GM18909 (cell line): ENCODE results near the gene RMI2.
"Not testable (repeated sequence)": the region's sequence is repeated elsewhere in the genome, so short reads cannot be mapped to it uniquely, and the experiment has no call there.

Experiments used
- ATAC-seq: cut with Tn5 transposase; IDR thresholded peaks from one replicate; pipeline ENCODE4 v1.9.1; 2021; ENCODE audit warnings: mild to moderate bottlenecking; ENCODE audit not compliant: unreplicated experiment, poor library complexity

RMI2 gene

DNA sequence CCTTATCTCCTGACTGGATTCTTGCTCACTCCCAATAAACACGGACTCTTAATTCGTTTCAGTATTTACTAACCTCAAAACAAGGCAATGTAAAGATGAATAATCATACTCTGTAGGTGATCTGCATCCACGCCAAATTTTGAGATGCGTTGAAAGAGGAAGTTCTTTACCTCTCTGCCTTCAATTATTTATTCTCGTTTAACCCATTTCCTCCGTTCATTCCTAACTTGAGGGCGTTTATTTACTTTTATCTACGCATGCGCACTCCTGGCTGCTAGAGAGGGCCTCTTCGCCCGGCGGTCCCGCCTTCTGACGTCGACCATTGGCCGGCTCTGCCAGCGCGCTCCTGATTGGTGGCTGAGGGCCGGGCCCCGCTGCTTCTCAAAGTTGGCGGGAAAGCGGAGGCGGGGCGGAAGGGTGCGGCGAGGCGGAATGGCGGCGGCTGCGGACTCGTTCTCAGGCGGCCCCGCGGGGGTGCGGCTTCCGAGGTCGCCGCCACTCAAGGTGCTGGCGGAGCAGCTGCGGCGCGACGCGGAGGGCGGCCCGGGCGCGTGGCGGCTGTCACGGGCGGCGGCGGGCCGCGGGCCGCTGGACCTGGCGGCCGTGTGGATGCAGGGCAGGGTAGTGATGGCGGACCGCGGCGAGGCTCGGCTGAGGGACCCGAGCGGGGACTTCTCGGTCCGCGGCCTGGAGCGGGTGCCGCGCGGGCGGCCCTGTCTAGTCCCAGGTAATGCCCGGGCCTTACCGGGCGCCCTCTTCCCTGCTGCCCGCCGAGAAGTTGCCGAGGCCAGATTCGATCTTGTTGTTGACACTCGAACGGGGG, at the start of gene RMI2:
Gene RMI2, plus strand, starts transcription at position 420 of the 823 bp plus-strand sequence. Its CDS starts 13 bp downstream, at position 433.
- peak; percentile 98 for ATAC-seq

DNA sequence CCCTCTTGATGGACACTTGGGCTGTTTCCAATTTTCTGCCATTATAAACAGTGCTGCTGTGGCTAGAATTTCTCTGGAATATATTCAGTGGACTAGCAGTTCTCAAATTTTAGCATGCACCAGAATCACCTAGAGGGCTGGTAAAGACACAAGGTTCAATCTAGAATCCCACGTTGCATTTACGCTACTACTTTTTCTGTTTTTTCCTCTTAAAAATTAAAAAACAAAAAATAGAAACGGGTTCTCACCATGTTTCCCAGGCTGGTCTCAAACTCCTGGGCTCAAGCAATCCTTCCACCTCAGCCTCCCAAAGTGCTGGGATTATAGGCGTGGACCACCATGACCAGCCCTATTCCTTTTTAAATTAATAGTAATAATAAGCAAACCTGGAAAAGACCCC, 49.6 kb upstream of the RMI2 start:
- no peak for ATAC-seq

DNA sequence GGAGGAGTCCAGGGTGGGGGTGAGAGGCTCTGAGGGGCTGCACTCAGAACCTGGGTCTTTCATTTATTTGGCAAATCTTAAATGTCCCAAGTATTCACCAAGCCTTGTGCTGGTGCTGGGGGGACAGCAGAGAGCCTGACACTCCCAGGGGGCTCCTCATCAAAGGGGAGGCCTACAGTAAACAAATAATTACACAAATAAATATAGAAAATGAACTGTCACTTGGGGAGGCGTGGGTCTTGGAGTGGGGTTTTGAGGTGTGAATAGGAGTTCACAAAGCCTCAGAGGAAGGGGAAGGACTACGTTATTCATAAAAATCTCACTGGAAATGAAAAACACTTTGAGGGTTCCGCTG, 48.9 kb upstream of the RMI2 start:
- ATAC-seq, result no peak

DNA sequence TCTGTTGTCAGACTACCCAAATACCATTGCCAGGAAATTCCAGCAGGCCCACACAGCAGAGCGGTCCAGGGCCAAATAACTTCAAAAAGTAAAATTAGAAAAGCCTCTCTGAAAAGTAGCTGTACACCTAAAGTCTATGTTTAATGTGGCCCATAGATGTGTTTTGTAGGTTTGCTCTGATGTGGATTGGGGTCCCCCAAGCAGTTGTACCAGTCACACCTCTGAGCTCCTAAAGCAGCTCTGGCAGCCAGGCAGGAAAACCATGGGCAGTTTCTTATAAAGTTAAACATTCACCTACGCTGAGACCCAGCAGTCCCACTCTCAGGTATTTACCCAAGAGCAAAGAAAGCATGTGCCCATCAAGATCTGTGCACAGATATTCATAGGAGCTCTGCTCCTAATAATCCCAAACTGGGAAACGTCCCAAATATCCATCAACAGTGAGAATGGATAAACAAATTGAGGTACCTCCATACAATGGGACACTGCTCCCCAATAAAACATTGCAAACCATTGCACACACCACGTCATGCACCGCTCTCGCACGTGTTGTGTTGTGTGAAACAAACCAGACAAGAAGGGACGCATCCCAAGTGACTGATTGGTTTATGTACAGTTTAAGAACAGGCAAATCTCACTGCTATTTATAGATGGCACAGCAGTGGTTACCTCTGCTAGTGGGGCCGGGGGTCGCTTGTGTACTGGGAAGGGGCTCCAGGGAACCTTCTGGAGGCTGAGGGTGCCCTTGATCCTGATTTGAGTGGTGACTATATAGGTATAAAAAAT, 48.4 kb upstream of the RMI2 start:
- peak; percentile 16 for ATAC-seq

DNA sequence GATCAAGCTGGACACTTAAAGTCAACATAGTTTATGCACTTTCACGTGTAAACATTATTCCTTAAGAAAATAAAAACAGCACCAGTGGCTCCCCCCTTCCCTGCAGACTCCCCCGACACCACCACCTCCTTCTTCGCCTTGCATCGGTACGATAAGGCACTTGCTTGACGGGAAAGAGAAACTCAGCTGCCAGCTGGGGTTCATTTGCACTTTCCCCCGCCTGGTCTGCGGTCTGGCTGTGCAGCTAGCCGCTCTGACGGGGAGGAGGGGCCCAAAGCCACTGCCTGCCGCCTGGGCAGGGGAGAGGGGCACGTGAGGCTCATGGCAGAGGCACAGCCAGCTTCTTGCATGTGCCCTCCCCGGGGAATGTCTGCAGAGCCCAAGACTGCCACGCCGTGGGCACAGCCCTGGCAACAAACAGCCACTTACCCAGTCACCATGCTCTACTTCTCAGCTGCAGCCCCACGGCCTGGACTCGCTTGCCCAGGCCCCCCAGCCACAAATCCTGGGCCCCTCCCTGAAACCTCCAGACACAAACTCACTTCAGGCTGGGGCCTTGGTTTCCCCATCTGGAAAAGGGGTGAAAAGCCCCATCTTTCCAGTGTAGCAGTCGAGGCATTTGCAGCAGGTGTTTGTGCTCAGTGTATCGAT, 47.6 kb upstream of the RMI2 start:
- peak; percentile 84 for ATAC-seq

DNA sequence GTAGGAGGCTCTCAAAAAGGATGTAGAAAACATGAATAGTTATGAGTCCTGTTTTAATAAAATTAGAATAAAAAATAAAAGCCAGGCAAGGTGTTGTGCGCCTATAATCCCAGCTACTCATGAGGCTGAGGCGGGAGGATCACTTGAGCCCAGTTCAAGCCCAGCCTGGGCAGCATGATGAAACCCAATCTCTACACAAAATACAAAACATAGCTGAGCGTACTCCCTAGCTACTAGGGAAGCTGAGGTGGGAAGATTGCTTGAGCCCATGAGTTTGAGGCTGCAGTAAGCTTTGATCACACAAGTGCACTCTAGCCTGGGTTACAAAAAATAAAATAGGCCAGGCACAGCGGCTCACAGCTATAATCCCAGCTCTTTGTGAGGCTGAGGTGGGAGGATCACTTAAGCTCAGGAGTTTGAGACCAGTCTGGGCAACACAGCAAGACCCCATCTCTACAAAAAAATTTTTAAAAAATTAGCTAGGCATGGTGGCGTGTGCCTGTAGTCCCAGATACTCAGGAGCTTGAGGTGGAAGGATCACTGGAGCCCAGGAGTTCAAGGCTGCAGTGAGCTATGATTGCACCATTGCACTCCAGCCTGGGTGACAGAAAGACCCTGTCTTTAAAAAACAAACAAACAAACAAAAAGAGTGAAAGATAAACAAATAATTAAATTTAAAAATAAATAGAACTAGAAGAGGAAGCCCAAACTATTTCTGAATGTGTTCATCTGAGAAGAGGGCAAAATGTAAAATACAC, 46.9 kb upstream of the RMI2 start:
- no peak for ATAC-seq

DNA sequence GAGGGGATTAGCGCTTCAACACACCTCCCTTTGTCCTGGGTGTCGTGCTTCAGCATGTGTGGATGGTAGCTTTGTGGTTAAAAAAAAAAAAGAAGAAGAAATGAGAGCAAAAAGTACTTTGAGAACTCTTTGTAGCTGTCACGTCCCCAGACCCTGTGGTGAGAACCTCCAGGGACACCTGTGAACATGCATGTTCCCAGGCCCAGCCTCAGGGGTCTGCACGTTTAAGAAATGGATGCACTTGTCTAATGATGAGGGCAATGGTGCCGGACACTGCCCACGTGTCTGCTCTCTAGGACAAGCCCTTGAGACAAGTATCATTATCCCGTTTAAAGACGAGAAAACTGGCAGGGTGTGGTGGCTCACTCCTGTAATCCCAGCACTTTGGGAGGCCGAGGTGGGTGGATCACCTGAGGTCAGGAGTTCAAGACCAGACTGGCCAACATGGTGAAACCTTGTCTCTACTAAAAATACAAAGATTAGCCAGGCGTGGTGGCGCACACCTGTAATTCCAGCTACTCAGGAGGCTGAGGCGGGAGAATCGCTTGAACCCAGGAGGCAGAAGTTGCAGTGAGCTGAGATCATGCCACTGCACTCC, 46.2 kb upstream of the RMI2 start:
- ATAC-seq, result not testable (repeated sequence)

DNA sequence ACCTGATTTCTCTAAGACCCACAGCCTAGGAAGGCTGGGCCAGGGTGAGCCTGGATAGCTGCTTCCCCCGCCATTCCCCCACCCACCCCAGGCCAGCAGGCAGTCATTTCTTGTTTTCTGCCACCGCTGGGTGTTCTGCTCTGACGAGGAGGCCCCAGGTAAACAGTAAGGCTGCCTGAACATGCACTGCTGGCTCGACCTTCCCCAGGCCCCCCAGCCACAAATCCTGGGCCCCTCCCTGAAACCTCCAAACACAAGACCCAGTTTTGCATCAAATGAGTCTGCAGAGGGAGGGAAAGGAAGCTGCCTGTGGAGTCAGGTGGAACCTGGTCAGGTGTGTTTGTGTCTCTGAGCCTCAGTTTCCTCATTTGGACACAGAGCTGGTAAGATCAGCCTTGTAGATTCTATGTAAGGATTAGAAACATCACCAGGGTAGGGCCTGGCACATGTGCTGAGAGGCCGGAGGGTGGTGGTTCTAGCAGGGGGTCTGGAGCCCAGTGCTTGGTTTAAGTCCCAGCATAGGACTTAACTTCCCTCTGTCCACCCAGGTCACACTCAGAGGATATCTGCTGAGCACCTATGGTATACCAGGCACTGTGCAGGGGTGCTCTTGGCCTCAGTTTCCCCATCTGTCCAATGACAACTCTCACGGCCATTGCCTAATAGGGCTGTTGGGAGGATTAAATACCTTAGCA, 45.2 kb upstream of the RMI2 start:
- no peak for ATAC-seq

DNA sequence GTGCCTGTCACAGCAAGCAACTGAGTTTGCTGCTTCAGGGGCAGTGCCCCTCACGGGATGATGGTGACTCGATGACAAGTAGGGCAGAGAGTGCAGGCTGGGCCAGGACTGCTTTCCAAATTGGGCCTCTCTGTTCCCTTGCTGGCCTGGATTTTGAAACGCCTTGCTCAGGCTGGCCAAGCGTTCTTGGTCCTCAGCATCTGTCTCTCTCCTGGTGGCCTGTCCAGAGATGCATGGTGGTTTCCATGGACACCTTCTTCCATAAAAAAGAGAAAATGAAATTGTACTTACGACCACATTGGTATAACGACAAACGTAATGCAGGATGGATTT, 44.7 kb upstream of the RMI2 start:
- no peak for ATAC-seq

DNA sequence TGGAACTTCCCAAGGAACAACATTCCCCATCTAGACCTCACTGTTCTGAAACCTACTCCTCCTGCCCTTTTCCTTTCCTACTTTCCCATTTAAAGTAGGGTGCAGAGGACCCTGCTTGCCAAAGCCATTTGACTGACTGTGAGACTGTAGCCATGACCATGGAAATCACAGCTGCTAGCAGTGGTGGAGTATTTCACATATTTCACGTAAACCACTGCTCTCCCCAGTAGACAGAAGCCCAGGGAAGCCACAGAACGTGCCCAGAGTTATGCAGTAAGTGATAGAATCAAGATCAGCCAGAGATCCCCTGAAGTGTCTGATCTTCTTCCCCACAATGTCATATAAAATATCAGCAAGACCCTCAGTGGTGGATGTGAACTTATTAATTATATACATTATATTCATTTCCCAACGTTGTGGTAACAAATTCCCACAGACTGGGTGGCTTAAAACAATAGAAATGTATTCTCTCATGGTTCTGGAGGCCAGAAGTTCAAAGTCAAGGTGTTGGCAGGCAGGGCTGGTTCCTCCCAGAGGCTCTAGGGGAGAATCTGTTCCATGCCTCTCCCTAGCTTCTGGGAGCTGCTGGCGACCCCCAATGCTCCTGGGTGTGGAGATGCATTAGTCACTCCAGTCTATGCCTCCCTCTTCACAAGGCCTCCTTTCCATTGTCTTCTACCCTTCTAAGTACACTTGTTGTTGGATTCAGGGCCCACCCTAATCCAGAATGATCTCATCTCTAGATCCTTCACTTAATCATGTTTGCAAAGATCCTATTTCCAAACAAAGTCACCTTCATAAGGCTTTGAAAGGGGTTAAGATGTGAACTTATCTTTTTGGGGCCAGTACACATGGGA, 43.4 kb upstream of the RMI2 start:
- ATAC-seq, result no peak

DNA sequence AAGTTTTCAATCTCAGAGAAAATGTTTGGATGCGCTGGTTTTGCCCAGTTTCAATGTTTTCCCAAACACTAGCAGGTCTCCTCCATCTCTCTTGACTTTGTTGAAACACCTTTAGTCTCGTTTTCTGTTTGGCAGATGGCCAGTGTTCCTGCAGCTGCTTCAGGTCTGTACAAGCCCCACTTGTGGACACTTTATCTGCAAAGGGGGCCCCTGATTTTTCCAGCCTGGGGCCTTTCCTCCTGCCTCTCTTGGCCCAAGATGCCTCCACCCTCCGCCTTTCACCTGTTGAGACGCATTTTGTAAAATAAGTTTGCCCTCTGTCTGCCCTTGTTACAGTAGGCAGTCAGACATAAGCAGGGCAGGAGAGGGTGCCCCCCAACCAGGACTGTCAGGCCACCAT, 42.3 kb upstream of the RMI2 start:
- no peak for ATAC-seq

DNA sequence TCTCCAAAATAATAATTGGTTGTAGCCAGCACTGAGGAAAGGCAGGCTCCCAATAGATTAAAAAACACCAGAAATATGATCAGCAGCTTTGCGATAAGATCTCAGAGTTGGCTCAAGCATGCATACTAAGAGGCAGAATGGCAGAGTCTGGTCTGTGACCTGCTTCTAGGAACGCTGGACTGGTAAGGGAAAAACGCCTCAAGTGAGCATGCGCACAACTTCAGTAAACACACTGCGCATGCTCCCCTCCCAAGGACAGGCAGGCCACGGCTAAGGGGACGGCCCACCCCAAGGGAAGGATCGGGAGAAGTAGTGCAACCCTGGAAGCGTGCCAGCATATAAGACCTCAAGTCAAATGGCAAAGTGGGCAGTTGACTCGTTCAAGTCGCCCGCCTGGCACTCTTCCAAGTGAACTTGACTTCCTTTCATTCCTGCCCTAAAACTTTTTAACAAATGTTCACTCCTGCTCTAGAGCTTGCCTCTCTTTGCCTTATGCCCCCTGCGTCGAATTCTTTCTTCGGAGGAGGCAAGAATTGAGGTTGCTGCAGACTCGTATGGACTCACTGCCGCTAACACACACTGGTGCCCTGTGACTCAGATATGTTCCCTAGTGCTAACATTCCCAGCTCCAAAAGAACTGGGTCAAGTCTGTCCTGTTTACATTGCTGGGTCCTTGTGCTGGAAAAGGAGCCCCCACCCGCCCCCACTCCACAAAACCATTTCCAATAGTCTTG, 41.7 kb upstream of the RMI2 start:
- no peak for ATAC-seq

DNA sequence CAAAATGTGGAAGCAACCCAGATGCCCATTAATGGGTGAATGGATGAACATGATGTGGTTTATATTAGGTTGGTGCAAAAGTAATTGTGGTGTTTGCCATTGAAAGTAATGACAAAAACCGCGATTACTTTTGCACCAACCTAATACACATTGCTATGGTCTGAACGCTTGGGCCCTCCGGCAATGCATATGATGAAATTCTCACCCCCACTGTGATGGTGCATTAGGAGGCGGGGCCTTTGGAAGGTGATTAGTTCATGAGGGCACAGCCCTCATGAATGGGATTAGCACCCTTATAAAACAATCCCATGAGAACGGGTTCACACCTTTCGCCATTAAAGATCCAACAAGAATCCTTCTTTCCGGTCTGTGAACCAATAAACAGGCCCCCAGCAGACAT, 38.9 kb upstream of the RMI2 start:
- no peak for ATAC-seq

DNA sequence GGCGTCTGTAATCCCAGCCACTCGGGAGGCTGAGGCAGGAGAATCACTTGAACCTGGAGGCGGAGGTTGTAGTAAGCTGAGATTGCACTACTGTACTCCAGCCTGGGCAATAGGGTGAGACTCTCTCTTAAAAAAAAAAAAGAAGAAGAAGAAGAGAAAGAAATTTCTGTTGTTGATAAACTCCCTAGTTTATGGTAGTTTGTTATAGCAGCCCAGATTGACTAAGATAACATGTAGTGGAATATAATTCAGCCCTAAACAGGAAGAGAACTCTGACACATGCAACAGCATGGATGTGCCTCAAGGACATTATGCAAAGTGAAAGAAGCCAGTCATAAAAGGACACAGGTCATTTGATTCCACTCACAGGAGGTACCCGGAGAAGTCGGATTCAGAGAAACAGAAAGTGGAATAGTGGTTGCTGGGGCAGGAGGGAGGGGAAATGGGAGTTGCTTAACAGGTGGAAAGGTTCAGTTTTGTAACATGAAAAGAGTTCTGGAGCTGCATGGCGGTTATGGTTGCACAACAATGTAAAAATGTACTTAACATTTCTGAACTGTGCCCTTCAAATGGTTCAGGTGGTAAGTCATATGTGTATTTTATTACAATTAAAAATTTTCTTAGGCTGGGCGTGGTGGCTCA, 38.1 kb upstream of the RMI2 start:
- ATAC-seq, result no peak

DNA sequence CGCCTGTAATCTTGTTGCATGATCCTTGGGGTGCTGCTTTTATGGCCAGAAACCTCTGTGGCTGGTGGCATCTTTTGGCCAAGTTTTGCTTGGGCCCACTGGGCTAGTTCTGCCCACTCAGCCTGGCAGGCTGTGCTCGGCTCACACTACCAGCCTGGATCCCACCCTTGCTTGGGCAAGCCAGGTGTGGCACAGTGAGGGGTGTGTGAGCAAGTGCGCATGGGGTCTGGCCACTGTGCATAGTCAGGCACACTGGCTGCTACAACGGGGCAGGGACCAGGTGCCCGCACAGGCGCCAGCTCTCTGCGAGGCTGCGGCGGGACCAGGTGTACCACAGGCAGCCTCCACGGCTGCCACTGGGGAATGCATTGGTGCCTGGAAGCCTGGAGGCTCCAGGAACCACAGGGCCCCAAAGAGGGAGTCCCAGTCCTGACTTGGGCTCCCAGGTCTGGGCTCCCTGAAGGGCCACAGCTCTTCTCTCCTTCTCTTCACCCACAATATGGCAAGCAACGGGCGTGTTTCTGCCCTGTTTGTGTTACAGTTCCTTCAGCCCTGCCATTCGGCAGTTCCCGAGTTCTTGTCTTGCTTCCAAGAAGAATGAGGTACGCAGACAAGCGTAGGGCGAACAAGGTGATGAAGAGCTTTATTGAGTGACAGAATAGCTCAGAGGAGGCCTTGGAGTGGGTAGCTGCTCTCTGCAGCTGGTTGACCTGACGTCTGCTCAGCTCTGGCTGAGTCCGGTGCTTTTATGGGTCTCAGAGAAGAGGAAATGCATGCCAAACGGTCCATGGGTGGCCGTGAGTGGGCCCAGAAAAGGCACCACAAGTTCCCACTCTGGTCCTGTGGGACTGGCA, 37.4 kb upstream of the RMI2 start:
- no peak for ATAC-seq

DNA sequence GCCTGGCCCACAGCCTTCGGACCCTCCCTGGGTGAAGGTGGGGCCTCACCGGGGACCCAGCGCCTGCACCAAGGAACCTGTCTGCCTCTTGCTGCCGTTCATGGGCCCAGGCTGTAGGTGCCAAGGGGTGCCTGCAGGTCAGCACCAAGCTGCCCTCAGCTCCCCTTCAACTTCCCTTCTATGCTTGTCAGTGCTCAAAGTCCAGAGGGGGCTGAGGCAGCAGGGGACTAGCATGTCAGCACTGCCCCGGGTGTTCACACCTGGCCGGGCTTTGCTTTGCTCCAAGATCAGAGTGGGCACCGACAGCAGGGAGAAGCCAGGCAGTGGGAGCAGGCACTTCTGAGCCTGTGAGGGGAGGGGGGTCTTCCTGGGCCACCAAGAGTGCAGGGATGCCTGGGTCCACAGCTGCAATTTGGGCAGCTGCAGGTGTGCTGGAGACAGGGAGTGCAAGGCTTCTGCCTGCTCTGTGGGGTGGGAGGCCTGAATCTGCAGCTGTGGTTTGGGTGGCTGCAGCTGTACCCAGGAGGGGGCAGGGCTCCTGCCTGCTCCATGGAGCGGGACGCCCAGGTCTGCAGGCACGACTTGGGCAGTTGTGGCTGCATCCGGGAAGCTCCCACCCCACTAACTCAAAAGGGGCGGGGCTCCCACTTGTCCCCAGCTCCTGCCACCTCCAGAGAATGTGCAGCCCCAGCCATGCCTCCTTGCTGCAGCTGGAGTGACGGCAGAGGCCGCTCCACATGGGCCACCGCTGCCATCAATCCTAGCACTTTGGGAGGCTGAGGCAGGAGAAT, 36.6 kb upstream of the RMI2 start:
- no peak for ATAC-seq
